NCI-H345 treated with DMSO at 0.1 percent for 48 hours (cell line): ENCODE measurements around the gene TRIM16.
A peak's percentile ranks its signal among the peaks of the same experiment; 100 is the strongest.
"Not testable (repeated sequence)": the region's sequence is repeated elsewhere in the genome, so short reads cannot be mapped to it uniquely, and the experiment has no call there.

Experiments
- DNase-seq: peaks from one replicate; lab custom pipeline; 2025; ENCODE audit not compliant: unreplicated experiment; lab: John Stamatoyannopoulos, UW

TRIM16 gene

GRCh38 chr17:15659236-15659635 lies 24.9 kb downstream of the TRIM16 start:
- DNase-seq = no peak

GRCh38 chr17:15658296-15658695 lies 25.8 kb downstream of the TRIM16 start:
- DNase-seq = no peak

GRCh38 chr17:15657868-15658267 lies 26.2 kb downstream of the TRIM16 start:
- DNase-seq = no peak

GRCh38 chr17:15654886-15655561 lies 29.1 kb downstream of the TRIM16 start:
- DNase-seq = no peak

GRCh38 chr17:15654401-15654800 lies 29.7 kb downstream of the TRIM16 start:
- DNase-seq = not testable (repeated sequence)

GRCh38 chr17:15652960-15653359 lies 31.2 kb downstream of the TRIM16 start:
- DNase-seq = no peak

- DNase-seq = peak; percentile 26
These were observed 32.5 kb downstream of the TRIM16 start for GRCh38 chr17:15651583-15652110.

GRCh38 chr17:15650741-15651582 lies 33.1 kb downstream of the TRIM16 start:
- DNase-seq = no peak

GRCh38 chr17:15649861-15650421 lies 34.2 kb downstream of the TRIM16 start:
- no peak for DNase-seq

- no peak for DNase-seq
These were observed 35.7 kb downstream of the TRIM16 start for GRCh38 chr17:15648386-15648785.

- DNase-seq = not testable (repeated sequence)
These were observed 38.2 kb downstream of the TRIM16 start for GRCh38 chr17:15645942-15646312.

- DNase-seq = peak; percentile 4
These were observed 38.8 kb downstream of the TRIM16 start for GRCh38 chr17:15645099-15645941.

- DNase-seq = not testable (repeated sequence)
These were observed 41.4 kb downstream of the TRIM16 start for GRCh38 chr17:15642505-15643251.

- not testable (repeated sequence) for DNase-seq
These were observed 42.1 kb downstream of the TRIM16 start for GRCh38 chr17:15642014-15642413.

GRCh38 chr17:15630930-15631453 lies 53.1 kb downstream of the TRIM16 start:
- DNase-seq = not testable (repeated sequence)

- DNase-seq = not testable (repeated sequence)
These were observed 54.1 kb downstream of the TRIM16 start for GRCh38 chr17:15629991-15630390.

GRCh38 chr17:15623661-15624209 lies 60.4 kb downstream of the TRIM16 start:
- not testable (repeated sequence) for DNase-seq

GRCh38 chr17:15623255-15623654 lies 60.9 kb downstream of the TRIM16 start:
- not testable (repeated sequence) for DNase-seq

- DNase-seq = not testable (repeated sequence)
These were observed 62.0 kb downstream of the TRIM16 start for GRCh38 chr17:15622124-15622523.
